HepG2 (cell line): ENCODE results near the gene PIBF1. TPM values are rescaled to one million over a fixed set of nuclear protein-coding genes. Genes with fewer than 3 reads are reported as not detected.

Experiments
- ATAC-seq: fragments of 200-7000 bp; cut with Tn5 transposase; 3 replicates; pipeline ENCODE4 v1.9.1; 2020; ENCODE audit warnings: mild to moderate bottlenecking, moderate library complexity
- BruUV-seq: library from RNA; stranded (reverse); fragments of 400-500 nt; replicated peaks from 2 replicates; lab custom pipeline; 2021; lab: Mats Ljungman, UMichigan
- CTCF ChIA-PET: fragments of 300-600 bp; formaldehyde crosslinking; extraction: SDS; loops from one replicate; lab custom pipeline; 2021; ENCODE audit warnings: low total read pairs, inconsistent platforms, low intra/inter-chr PET ratio; lab: Yijun Ruan, JAX
- POLR2A ChIA-PET: fragments of 350-600 bp; sonication (Branson Sonifier 250); formaldehyde crosslinking; loops from one replicate; lab custom pipeline; 2020; ENCODE audit warnings: antibody characterized with exemption, inconsistent platforms; lab: Yijun Ruan, JAX
- DNase-seq: peaks from one replicate; pipeline ENCODE4 v3.0.0-alpha.2; 2015; ENCODE audit warnings: low spot score
- FAIRE-seq: peaks from 3 replicates; lab custom pipeline; 2011; peaks lifted over from hg19 to GRCh38; lab: Jason Lieb, UNC
- H2AFZ ChIP-seq: one replicate; pipeline ENCODE4 v1.6.1; 2011; ENCODE audit warnings: low read length, inconsistent platforms
- H3K27ac ChIP-seq: fragments of 300-600 bp; 3 replicates; pipeline ENCODE4 v1.8.0; 2011; ENCODE audit warnings: mixed run types, mild to moderate bottlenecking, mixed read lengths, low read length, inconsistent platforms; ENCODE audit not compliant: insufficient read depth; ENCODE audit errors: extremely low read length
- H3K27me3 ChIP-seq, 2 experiments: fragments of 200-600 bp in 1 of 2; 2 replicates in 1 of 2; 3 replicates in 1 of 2; pipeline versions ENCODE4 v1.6.0 to v1.8.0; 2011; ENCODE audit warnings: low read length in 2 of 2, mild to moderate bottlenecking in 2 of 2, moderate library complexity in 2 of 2, inconsistent platforms in 1 of 2; ENCODE audit not compliant: insufficient read depth in 2 of 2, control insufficient read depth in 1 of 2
- H3K36me3 ChIP-seq, 2 experiments: fragments of 200-600 bp in 1 of 2; replicated peaks in 1 of 2; 2 replicates in 1 of 2; 3 replicates in 1 of 2; pipeline versions ENCODE4 v1.5.1 to v1.8.0; 2011; ENCODE audit warnings: low read length in 2 of 2, inconsistent platforms in 1 of 2; ENCODE audit not compliant: insufficient read depth in 2 of 2, control insufficient read depth in 1 of 2
- H3K4me1 ChIP-seq: 2 replicates; pipeline ENCODE4 v1.5.1; 2012; ENCODE audit warnings: low read length, inconsistent platforms; ENCODE audit not compliant: insufficient read depth
- H3K4me2 ChIP-seq: 2 replicates; pipeline ENCODE4 v1.6.0; 2011; ENCODE audit warnings: low read depth, low read length, inconsistent platforms
- H3K4me3 ChIP-seq, 3 experiments: fragments of 200-600 bp in 1 of 3; sonication (generic), shearing (Covaris generic) in 1 of 3; replicated peaks in 1 of 3; 2 replicates each; pipeline ENCODE4 v1.5.1; 2011 to 2016; ENCODE audit warnings: low read length in 3 of 3, inconsistent platforms in 2 of 3, low read depth in 2 of 3, mild to moderate bottlenecking in 2 of 3, control low read depth in 1 of 3, mixed read lengths in 1 of 3; ENCODE audit not compliant: insufficient read depth in 1 of 3
- H3K79me2 ChIP-seq: one replicate; pipeline ENCODE4 v1.6.1; 2011; ENCODE audit warnings: low read length, inconsistent platforms; ENCODE audit not compliant: insufficient read depth
- H3K9ac ChIP-seq: 2 replicates; pipeline ENCODE4 v1.6.0; 2011; ENCODE audit warnings: mild to moderate bottlenecking, low read depth, low read length, inconsistent platforms; ENCODE audit not compliant: insufficient read depth
- H3K9me3 ChIP-seq: 2 replicates; pipeline ENCODE4 v1.5.1; 2012; ENCODE audit warnings: mild to moderate bottlenecking, low read length
- H4K20me1 ChIP-seq: 2 replicates; pipeline ENCODE4 v1.6.0; 2011; ENCODE audit warnings: inconsistent platforms, mild to moderate bottlenecking, low read length, moderate library complexity; ENCODE audit not compliant: insufficient read depth
- EHMT2 ChIP-seq: fragments of 200-600 bp; sonication (generic); IDR thresholded peaks from 2 replicates; pipeline ENCODE4 v1.7.0; 2017; ENCODE audit warnings: antibody characterized with exemption, low read depth, low read length, borderline replicate concordance
- ERF ChIP-seq: IDR thresholded peaks from 2 replicates; pipeline ENCODE4 v1.6.1; 2018; ENCODE audit warnings: missing biosample characterization, missing genetic modification reagents
- FLYWCH1 ChIP-seq: sonication (generic); formaldehyde crosslinking; IDR thresholded peaks from 2 replicates; pipeline ENCODE4 v1.8.1; 2023; ENCODE audit warnings: mild to moderate bottlenecking, missing genetic modification reagents
- GATA4 ChIP-seq: sonication (generic); IDR thresholded peaks from 2 replicates; pipeline ENCODE4 v1.6.1; 2016; ENCODE audit warnings: antibody characterized with exemption, low read depth, borderline replicate concordance
- IRX3 ChIP-seq: sonication (generic); formaldehyde crosslinking; IDR thresholded peaks from 2 replicates; pipeline ENCODE4 v1.8.1; 2023; ENCODE audit warnings: mild to moderate bottlenecking, low read depth, missing genetic modification reagents, borderline replicate concordance
- JUN ChIP-seq: sonication (generic); formaldehyde crosslinking; IDR thresholded peaks from 2 replicates; pipeline ENCODE4 v1.4.0; 2020; ENCODE audit warnings: mild to moderate bottlenecking, missing genetic modification reagents
- PITX1 ChIP-seq: sonication (generic); formaldehyde crosslinking; IDR thresholded peaks from 2 replicates; pipeline ENCODE4 v1.5.1; 2020; ENCODE audit warnings: mild to moderate bottlenecking, missing genetic modification reagents
- TBP ChIP-seq: sonication (generic); formaldehyde crosslinking; IDR thresholded peaks from 2 replicates; pipeline ENCODE4 v1.5.0; 2020; ENCODE audit warnings: missing genetic modification reagents
- ZBTB33 ChIP-seq: sonication (generic); formaldehyde crosslinking; IDR thresholded peaks from 2 replicates; pipeline ENCODE4 v1.4.0; 2020; ENCODE audit warnings: missing genetic modification reagents
- ZBTB49 ChIP-seq: sonication (generic); formaldehyde crosslinking; IDR thresholded peaks from 2 replicates; pipeline ENCODE4 v1.4.0; 2020; ENCODE audit warnings: missing genetic modification reagents, borderline replicate concordance
- ZEB1 ChIP-seq: IDR thresholded peaks from 2 replicates; pipeline ENCODE4 v1.6.1; 2012; ENCODE audit warnings: mild to moderate bottlenecking, low read depth, inconsistent platforms; ENCODE audit not compliant: insufficient replicate concordance
- ZNF331 ChIP-seq: sonication (generic); formaldehyde crosslinking; IDR thresholded peaks from 2 replicates; pipeline ENCODE4 v1.4.0; 2020; ENCODE audit warnings: missing genetic modification reagents
- ZNF484 ChIP-seq: sonication (generic); formaldehyde crosslinking; IDR thresholded peaks from 2 replicates; pipeline ENCODE4 v1.5.1; 2020; ENCODE audit warnings: mild to moderate bottlenecking, low read depth, missing genetic modification reagents, borderline replicate concordance
- ZNF546 ChIP-seq: sonication (generic); formaldehyde crosslinking; conservative IDR thresholded peaks from 2 replicates; pipeline ENCODE4 v1.8.1; 2023; ENCODE audit warnings: mild to moderate bottlenecking, missing genetic modification reagents
- WGBS: methylation state at CpG from one replicate; pipeline ENCODE4 v1.1.6; 2017; ENCODE audit warnings: low lambda C conversion rate; 5-methylcytosine and 5-hydroxymethylcytosine counted together
- in situ Hi-C: cut with HindIII; loops from 2 replicates; pipeline ENCODE4 v1.10.0; 2017; ENCODE audit warnings: low pct_unique_long_range_greater_than_20kb; ENCODE audit not compliant: extremely low pct_ligation_motif_present
- intact Hi-C: fragments of 100-400 bp; cut with micrococcal nuclease; formaldehyde crosslinking; loops from one replicate; pipeline ENCODE4 v1.10.0; 2022; ENCODE audit not compliant: unreplicated experiment
- polyA plus RNA-seq, 8 experiments: library from polyadenylated mRNA; depleted of rRNA in 3 of 8; stranded (reverse) in 7 of 8; unstranded in 1 of 8; fragments of >200 nt; fragmentation: Illumina TruSeq in 4 of 8; extraction: Trizol in 4 of 8; gene quantifications; 2 replicates each; pipeline versions ENCODE4 v1.2.1 to v1.2.3, GENCODE V29; 2011 to 2016; ENCODE audit warnings: low read depth in 4 of 8, missing spikeins in 1 of 8, mixed read lengths in 1 of 8; ENCODE audit not compliant: insufficient read depth in 1 of 8
- total RNA-seq, 5 experiments: library from RNA; depleted of rRNA; stranded (reverse); fragments of >200 nt; fragmentation: Illumina TruSeq; extraction: Trizol; gene quantifications; 2 replicates each; pipeline ENCODE4 v1.2.3, GENCODE V29; 2016; ENCODE audit warnings: low read depth in 1 of 5
- TF ChIP-seq, protein P1 (sequence below): sonication (generic); formaldehyde crosslinking; IDR thresholded peaks from 2 replicates; pipeline ENCODE4 v1.4.0; 2020; ENCODE audit warnings: mild to moderate bottlenecking, low read depth, missing genetic modification reagents
- TF ChIP-seq, protein P2 (sequence below): sonication (generic); formaldehyde crosslinking; IDR thresholded peaks from 2 replicates; pipeline ENCODE4 v1.4.0; 2020; ENCODE audit warnings: mild to moderate bottlenecking, low read depth, missing genetic modification reagents

The PIBF1 gene
- total and polyA plus RNA-seq, 2 of the 13 experiments (the other 11 are each of a cell fraction or from before 2014, with no cell fraction given) = 4.2 to 15.8 TPM

DNA sequence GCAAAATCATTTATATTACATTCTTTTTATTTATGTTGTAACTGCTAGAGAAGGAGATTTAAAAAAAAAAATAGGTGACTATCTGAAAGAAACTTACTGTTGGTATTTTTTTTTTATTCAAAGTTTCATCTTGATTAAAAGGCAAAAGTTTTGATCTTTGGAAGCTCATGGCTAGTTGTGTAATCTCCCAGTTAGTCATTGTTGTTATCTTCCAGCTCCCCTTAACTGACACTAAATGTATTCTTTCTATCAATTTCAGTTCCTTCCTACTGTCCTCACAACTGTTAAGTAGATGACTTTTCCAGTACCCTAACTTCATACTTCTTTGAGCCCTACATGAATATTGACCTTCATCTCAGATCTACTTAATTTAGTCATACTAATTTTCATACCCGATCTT is 71.1 kb downstream of the PIBF1 start (continued):
- TF ChIP-seq, protein P1, sequence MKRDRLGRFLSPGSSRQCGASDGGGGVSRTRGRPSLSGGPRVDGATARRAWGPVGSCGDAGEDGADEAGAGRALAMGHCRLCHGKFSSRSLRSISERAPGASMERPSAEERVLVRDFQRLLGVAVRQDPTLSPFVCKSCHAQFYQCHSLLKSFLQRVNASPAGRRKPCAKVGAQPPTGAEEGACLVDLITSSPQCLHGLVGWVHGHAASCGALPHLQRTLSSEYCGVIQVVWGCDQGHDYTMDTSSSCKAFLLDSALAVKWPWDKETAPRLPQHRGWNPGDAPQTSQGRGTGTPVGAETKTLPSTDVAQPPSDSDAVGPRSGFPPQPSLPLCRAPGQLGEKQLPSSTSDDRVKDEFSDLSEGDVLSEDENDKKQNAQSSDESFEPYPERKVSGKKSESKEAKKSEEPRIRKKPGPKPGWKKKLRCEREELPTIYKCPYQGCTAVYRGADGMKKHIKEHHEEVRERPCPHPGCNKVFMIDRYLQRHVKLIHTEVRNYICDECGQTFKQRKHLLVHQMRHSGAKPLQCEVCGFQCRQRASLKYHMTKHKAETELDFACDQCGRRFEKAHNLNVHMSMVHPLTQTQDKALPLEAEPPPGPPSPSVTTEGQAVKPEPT = no peak
- TF ChIP-seq, all 625 proteins: peak for 0

- DNase-seq (no peak), FAIRE-seq (no peak), ATAC-seq (no peak)
- Histone ChIP-seq H4K20me1 (no peaks in the 10 kb centered on the region), H3K27ac (no peak overlapping the region), H3K4me2 (no peak overlapping the region), H3K4me1 (no peaks in the 10 kb centered on the region), H3K36me3 (no peaks in the 10 kb centered on the region; a peak in 1 of 5 replicates), H3K27me3 (no peaks in the 10 kb centered on the region), H3K9ac (no peak overlapping the region), H3K79me2 (no peaks in the 10 kb centered on the region), H2AFZ (no peak overlapping the region), H3K9me3 (no peaks in the 10 kb centered on the region), H3K4me3 (no peak overlapping the region)
- ChIA-PET CTCF (no interaction called here), POLR2A (no interaction called here)
- intact Hi-C loops (no loop called here), in situ Hi-C loops (no loop called here)
- WGBS = 98% methylated on average over 9 of the region's 9 CpGs
- no TSS peak for BruUV-seq
- no peak for TF ChIP-seq ERF (CRISPR knock-in tag)
- TF ChIP-seq, protein P2, sequence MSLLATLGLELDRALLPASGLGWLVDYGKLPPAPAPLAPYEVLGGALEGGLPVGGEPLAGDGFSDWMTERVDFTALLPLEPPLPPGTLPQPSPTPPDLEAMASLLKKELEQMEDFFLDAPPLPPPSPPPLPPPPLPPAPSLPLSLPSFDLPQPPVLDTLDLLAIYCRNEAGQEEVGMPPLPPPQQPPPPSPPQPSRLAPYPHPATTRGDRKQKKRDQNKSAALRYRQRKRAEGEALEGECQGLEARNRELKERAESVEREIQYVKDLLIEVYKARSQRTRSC = no peak
- no peak for TF ChIP-seq JUN (CRISPR knock-in tag)
- no peak for TF ChIP-seq ZNF331 (CRISPR knock-in tag)
- TF ChIP-seq EHMT2 = no peak
- TF ChIP-seq ZEB1 = no peak
- no peak for TF ChIP-seq ZNF484
- no peak for TF ChIP-seq TBP (CRISPR knock-in tag)
- TF ChIP-seq ZBTB49 (CRISPR knock-in tag) = no peak
- no peak for TF ChIP-seq ZNF546 (CRISPR knock-in tag)
- TF ChIP-seq IRX3 = no peak
- TF ChIP-seq ZBTB33 (CRISPR knock-in tag) = no peak
- no peak for TF ChIP-seq FLYWCH1
- TF ChIP-seq PITX1 (CRISPR knock-in tag) = no peak
- no peak for TF ChIP-seq GATA4
Observed at GRCh38 chr13:72864142-72865011, 82.4 kb downstream of the PIBF1 start.
